Coronary artery (tissue), 2 donors: Measurements from ENCODE around the gene PCGF3.
"Not testable (repeated sequence)": the region's sequence is repeated elsewhere in the genome, so short reads cannot be mapped to it uniquely, and the experiment has no call there.

Experiments used
- DNase-seq: peaks from one replicate; pipeline ENCODE4 v3.0.0-alpha.2; 2017; ENCODE audit warnings: low spot score
- H3K27ac ChIP-seq, 2 donors: fragments of 200-600 bp; sonication (generic); one replicate each; pipeline ENCODE4 v1.5.1; 2016 to 2019
- H3K4me3 ChIP-seq: fragments of 200-600 bp; sonication (generic); 2 replicates; pipeline ENCODE4 v1.5.1; 2016; ENCODE audit warnings: mild to moderate bottlenecking, moderate library complexity
- CTCF ChIP-seq: fragments of 200-600 bp; sonication (generic); IDR thresholded peaks from one replicate; pipeline ENCODE4 v1.5.1; 2019; ENCODE audit warnings: antibody characterized with exemption

PCGF3 gene

GRCh38 chr4:664713-665231 lies 40.9 kb upstream of the PCGF3 start:
- Histone ChIP-seq H3K4me3 (no peak overlapping the region), H3K27ac (no peak overlapping the region)
- no peak for DNase-seq
- no peak for TF ChIP-seq CTCF

- Histone ChIP-seq H3K4me3 (no peak overlapping the region), H3K27ac (no peak overlapping the region)
- TF ChIP-seq CTCF, result no peak
- DNase-seq, result no peak
Observed at GRCh38 chr4:665381-665750, 40.3 kb upstream of the PCGF3 start.

- DNase-seq, result no peak
- Histone ChIP-seq H3K4me3 (no peak overlapping the region), H3K27ac (no peak overlapping the region)
- no peak for TF ChIP-seq CTCF
Observed at GRCh38 chr4:665751-666435, 39.7 kb upstream of the PCGF3 start.

- no peak for DNase-seq
- Histone ChIP-seq H3K27ac (no peak overlapping the region), H3K4me3 (no peak overlapping the region)
- no peak for TF ChIP-seq CTCF
Observed at GRCh38 chr4:666436-666810, 39.2 kb upstream of the PCGF3 start.

- no peak for DNase-seq
- H3K4me3 ChIP-seq, result no peak overlapping the region
- H3K27ac ChIP-seq, result no peak overlapping the region
- TF ChIP-seq CTCF, result no peak
Observed at GRCh38 chr4:666822-667544, 38.6 kb upstream of the PCGF3 start.

- DNase-seq, result no peak
- no peak for TF ChIP-seq CTCF
- Histone ChIP-seq H3K4me3 (no peak overlapping the region), H3K27ac (no peak overlapping the region)
Observed at GRCh38 chr4:667545-667925, 38.1 kb upstream of the PCGF3 start.

GRCh38 chr4:668219-668618 lies 37.4 kb upstream of the PCGF3 start:
- not testable (repeated sequence) for H3K27ac ChIP-seq, DNase-seq, H3K4me3 ChIP-seq

GRCh38 chr4:669806-670559 lies 35.6 kb upstream of the PCGF3 start:
- not testable (repeated sequence) for DNase-seq, H3K27ac ChIP-seq, H3K4me3 ChIP-seq
